Ishikawa (cell line): ENCODE measurements around the gene FLYWCH2.

Source experiments
- CEBPB ChIP-seq: IDR thresholded peaks from 2 replicates; pipeline ENCODE4 v1.6.1; 2012
- EGR1 ChIP-seq: IDR thresholded peaks from 2 replicates; pipeline ENCODE4 v1.6.1; 2012
- EP300 ChIP-seq: IDR thresholded peaks from 2 replicates; pipeline ENCODE4 v1.6.1; 2012; ENCODE audit warnings: borderline replicate concordance
- FOXM1 ChIP-seq: IDR thresholded peaks from 2 replicates; pipeline ENCODE4 v1.6.1; 2012; ENCODE audit warnings: low read depth, borderline replicate concordance
- NFIC ChIP-seq: IDR thresholded peaks from 2 replicates; pipeline ENCODE4 v1.6.1; 2012
- RAD21 ChIP-seq: IDR thresholded peaks from 2 replicates; pipeline ENCODE4 v1.6.1; 2012; ENCODE audit warnings: low read depth
- REST ChIP-seq: IDR thresholded peaks from 2 replicates; pipeline ENCODE4 v1.6.1; 2012; ENCODE audit warnings: low read depth, mild to moderate bottlenecking
- TAF1 ChIP-seq: IDR thresholded peaks from 2 replicates; pipeline ENCODE4 v1.6.1; 2012; ENCODE audit warnings: low read depth, mild to moderate bottlenecking
- TCF12 ChIP-seq: IDR thresholded peaks from 2 replicates; pipeline ENCODE4 v1.6.1; 2012; ENCODE audit warnings: low read depth
- TEAD4 ChIP-seq: IDR thresholded peaks from 2 replicates; pipeline ENCODE4 v1.6.1; 2012
- YY1 ChIP-seq: IDR thresholded peaks from 2 replicates; pipeline ENCODE4 v1.6.1; 2012; ENCODE audit warnings: low read depth
- ZBTB7A ChIP-seq: IDR thresholded peaks from 2 replicates; pipeline ENCODE4 v1.6.1; 2012; ENCODE audit warnings: low read depth
- TF ChIP-seq, protein P1 (sequence below): IDR thresholded peaks from 2 replicates; pipeline ENCODE4 v1.6.1; 2012
- TF ChIP-seq, protein P2 (sequence below): IDR thresholded peaks from 2 replicates; pipeline ENCODE4 v1.6.1; 2012

- TF ChIP-seq TAF1 (no peak), TEAD4 (no peak), NFIC (no peak), ZBTB7A (no peak), EP300 (no peak), TCF12 (no peak), YY1 (no peak), EGR1 (no peak), RAD21 (no peak), CEBPB (no peak), REST (no peak), FOXM1 (no peak)
- TF ChIP-seq, protein P1, sequence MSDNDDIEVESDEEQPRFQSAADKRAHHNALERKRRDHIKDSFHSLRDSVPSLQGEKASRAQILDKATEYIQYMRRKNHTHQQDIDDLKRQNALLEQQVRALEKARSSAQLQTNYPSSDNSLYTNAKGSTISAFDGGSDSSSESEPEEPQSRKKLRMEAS = no peak
- TF ChIP-seq, protein P2, sequence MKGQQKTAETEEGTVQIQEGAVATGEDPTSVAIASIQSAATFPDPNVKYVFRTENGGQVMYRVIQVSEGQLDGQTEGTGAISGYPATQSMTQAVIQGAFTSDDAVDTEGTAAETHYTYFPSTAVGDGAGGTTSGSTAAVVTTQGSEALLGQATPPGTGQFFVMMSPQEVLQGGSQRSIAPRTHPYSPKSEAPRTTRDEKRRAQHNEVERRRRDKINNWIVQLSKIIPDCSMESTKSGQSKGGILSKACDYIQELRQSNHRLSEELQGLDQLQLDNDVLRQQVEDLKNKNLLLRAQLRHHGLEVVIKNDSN = no peak
Observed at GRCh38 chr16:2934450-2934849, 51.4 kb downstream of the FLYWCH2 start.
